ACC112 (cell line): ENCODE measurements around the gene KIF26B.
"Not testable (repeated sequence)": the region's sequence is repeated elsewhere in the genome, so short reads cannot be mapped to it uniquely, and the experiment has no call there.

Source experiments
- H2AFZ ChIP-seq: fragments of 200-600 bp; sonication (generic); one replicate; pipeline ENCODE4 v1.6.0; 2017; ENCODE audit warnings: antibody characterized with exemption, low read length; ENCODE audit not compliant: unreplicated experiment
- H3K27ac ChIP-seq: fragments of 200-600 bp; sonication (generic); 2 replicates; pipeline ENCODE4 v1.5.1; 2014; ENCODE audit warnings: low read depth, mild to moderate bottlenecking, antibody characterized with exemption, low read length, moderate library complexity
- H3K27me3 ChIP-seq: fragments of 200-600 bp; sonication (generic); 2 replicates; pipeline ENCODE4 v1.6.1; 2014; ENCODE audit warnings: mild to moderate bottlenecking, antibody characterized with exemption, low read length, moderate library complexity, mixed read lengths; ENCODE audit not compliant: insufficient read depth
- H3K36me3 ChIP-seq: fragments of 200-600 bp; sonication (generic); 2 replicates; pipeline ENCODE4 v1.6.1; 2016; ENCODE audit warnings: mild to moderate bottlenecking, antibody characterized with exemption, low read length, moderate library complexity, mixed read lengths; ENCODE audit not compliant: insufficient read depth
- H3K4me1 ChIP-seq: fragments of 200-600 bp; sonication (generic); one replicate; pipeline ENCODE4 v1.6.1; 2016; ENCODE audit warnings: low read length, mixed read lengths; ENCODE audit not compliant: insufficient read depth, unreplicated experiment, control insufficient read depth
- H3K4me3 ChIP-seq: fragments of 200-600 bp; sonication (generic); 2 replicates; pipeline ENCODE4 v1.5.1; 2014; ENCODE audit warnings: mild to moderate bottlenecking, low read depth, low read length
- H3K79me2 ChIP-seq: fragments of 200-600 bp; sonication (generic); one replicate; pipeline ENCODE4 v1.6.0; 2016; ENCODE audit warnings: low read length; ENCODE audit not compliant: control insufficient read depth, unreplicated experiment, insufficient read depth

Gene KIF26B

GRCh38 chr1:245388687-245389086, 233.9 kb downstream of the KIF26B start:
- H3K27me3 ChIP-seq = no peaks in the 10 kb centered on the region
- no peaks in the 10 kb centered on the region for H3K36me3 ChIP-seq
- no peak overlapping the region for H3K27ac ChIP-seq
- H3K4me3 ChIP-seq = no peak overlapping the region
- H2AFZ ChIP-seq = no peak overlapping the region
- no peaks in the 10 kb centered on the region for H3K79me2 ChIP-seq
- no peaks in the 10 kb centered on the region for H3K4me1 ChIP-seq

- no peak overlapping the region for H3K27ac ChIP-seq
- H3K4me1 ChIP-seq = no peaks in the 10 kb centered on the region
- H3K79me2 ChIP-seq = no peaks in the 10 kb centered on the region
- H3K4me3 ChIP-seq = no peak overlapping the region
- H3K36me3 ChIP-seq = no peaks in the 10 kb centered on the region
- no peak overlapping the region for H2AFZ ChIP-seq
- no peaks in the 10 kb centered on the region for H3K27me3 ChIP-seq
These were observed 235.1 kb downstream of the KIF26B start for GRCh38 chr1:245389873-245390272.

GRCh38 chr1:245390975-245391374, 236.2 kb downstream of the KIF26B start:
- H3K79me2 ChIP-seq = no peaks in the 10 kb centered on the region
- H3K27ac ChIP-seq = no peak overlapping the region
- no peak overlapping the region for H3K4me3 ChIP-seq
- no peaks in the 10 kb centered on the region for H3K36me3 ChIP-seq
- no peaks in the 10 kb centered on the region for H3K27me3 ChIP-seq
- no peaks in the 10 kb centered on the region for H3K4me1 ChIP-seq
- H2AFZ ChIP-seq = no peak overlapping the region

- Histone ChIP-seq H2AFZ (no peak overlapping the region), H3K4me3 (no peak overlapping the region), H3K4me1 (no peaks in the 10 kb centered on the region), H3K79me2 (no peaks in the 10 kb centered on the region), H3K27me3 (no peaks in the 10 kb centered on the region), H3K27ac (no peak overlapping the region), H3K36me3 (no peaks in the 10 kb centered on the region)
These were observed 238.9 kb downstream of the KIF26B start for GRCh38 chr1:245393694-245394093.

- Histone ChIP-seq H3K4me1 (no peaks in the 10 kb centered on the region), H3K36me3 (no peaks in the 10 kb centered on the region), H3K4me3 (no peak overlapping the region), H3K27me3 (no peaks in the 10 kb centered on the region), H2AFZ (no peak overlapping the region), H3K79me2 (no peaks in the 10 kb centered on the region), H3K27ac (no peak overlapping the region)
These were observed 240.9 kb downstream of the KIF26B start for GRCh38 chr1:245395680-245396079.

GRCh38 chr1:245396615-245397014, 241.8 kb downstream of the KIF26B start:
- H3K27me3 ChIP-seq = no peaks in the 10 kb centered on the region
- H2AFZ ChIP-seq = no peak overlapping the region
- H3K79me2 ChIP-seq = no peaks in the 10 kb centered on the region
- H3K36me3 ChIP-seq = no peaks in the 10 kb centered on the region
- no peaks in the 10 kb centered on the region for H3K4me1 ChIP-seq
- no peak overlapping the region for H3K4me3 ChIP-seq
- H3K27ac ChIP-seq = no peak overlapping the region

- no peaks in the 10 kb centered on the region for H3K79me2 ChIP-seq
- H3K27ac ChIP-seq = no peak overlapping the region
- no peaks in the 10 kb centered on the region for H3K4me1 ChIP-seq
- no peaks in the 10 kb centered on the region for H3K27me3 ChIP-seq
- H2AFZ ChIP-seq = no peak overlapping the region
- no peaks in the 10 kb centered on the region for H3K36me3 ChIP-seq
- H3K4me3 ChIP-seq = no peak overlapping the region
These were observed 243.0 kb downstream of the KIF26B start for GRCh38 chr1:245397771-245398170.

GRCh38 chr1:245398180-245398579, 243.4 kb downstream of the KIF26B start:
- no peak overlapping the region for H3K27ac ChIP-seq

GRCh38 chr1:245401881-245402587, 247.2 kb downstream of the KIF26B start:
- no peaks in the 10 kb centered on the region for H3K79me2 ChIP-seq
- H3K27me3 ChIP-seq = no peaks in the 10 kb centered on the region
- no peak overlapping the region for H2AFZ ChIP-seq
- H3K27ac ChIP-seq = no peak overlapping the region
- H3K4me1 ChIP-seq = no peaks in the 10 kb centered on the region
- no peak overlapping the region for H3K4me3 ChIP-seq
- H3K36me3 ChIP-seq = no peaks in the 10 kb centered on the region

More at GRCh38 chr1:245398180-245398579, 243.4 kb downstream of the KIF26B start:
- Histone ChIP-seq H3K79me2 (no peaks in the 10 kb centered on the region), H3K4me1 (no peaks in the 10 kb centered on the region), H3K27me3 (no peaks in the 10 kb centered on the region), H2AFZ (no peak overlapping the region), H3K4me3 (no peak overlapping the region), H3K36me3 (no peaks in the 10 kb centered on the region)

- H3K4me1 ChIP-seq, H2AFZ ChIP-seq, H3K27ac ChIP-seq, H3K79me2 ChIP-seq, H3K27me3 ChIP-seq, H3K4me3 ChIP-seq, H3K36me3 ChIP-seq: not testable (repeated sequence)
These were observed 248.2 kb downstream of the KIF26B start for GRCh38 chr1:245402998-245403397.

- Histone ChIP-seq H3K4me3 (no peak overlapping the region), H3K36me3 (no peaks in the 10 kb centered on the region), H3K4me1 (no peaks in the 10 kb centered on the region), H3K27me3 (no peaks in the 10 kb centered on the region), H3K27ac (no peak overlapping the region), H2AFZ (no peak overlapping the region), H3K79me2 (no peaks in the 10 kb centered on the region)
These were observed 249.7 kb downstream of the KIF26B start for GRCh38 chr1:245404527-245404926.
